ENCODE measurements around the gene URB1.

The URB1 gene

GRCh38 chr21:32330784-32331311, 62.0 kb downstream of the URB1 start:
- H3K4me2 ChIP-seq (ENCODE audit: low read depth, low read length, poor library complexity, severe bottlenecking), result no peak overlapping the region
- H3K27me3 ChIP-seq (ENCODE audit: low read length), result no peaks in the 10 kb centered on the region
- no peak overlapping the region for H3K9ac ChIP-seq (ENCODE audit: low read length)
- H3K4me3 ChIP-seq (ENCODE audit: insufficient read depth, low read length, poor library complexity, severe bottlenecking), result no peak overlapping the region
- no peaks in the 10 kb centered on the region for H3F3A ChIP-seq (ENCODE audit: insufficient read depth)
- no peaks in the 10 kb centered on the region for H3K79me2 ChIP-seq (ENCODE audit: insufficient read depth, low read length)
- no peaks in the 10 kb centered on the region for H3K9me2 ChIP-seq (replicated peaks; ENCODE audit: insufficient read depth, low read length)
- no peaks in the 10 kb centered on the region for H3K9me3 ChIP-seq (ENCODE audit: insufficient read depth, low read length)
- no peak overlapping the region for H3K27ac ChIP-seq (ENCODE audit: low read depth, low read length)
- no peak overlapping the region for H2AFZ ChIP-seq (ENCODE audit: low read depth, low read length, severe bottlenecking)
- H3K36me3 ChIP-seq (ENCODE audit: low read length), result peaks cover 17% of the 10 kb centered on the region; the same call in 1 of the 2 replicates
- H4K20me1 ChIP-seq (ENCODE audit: low read depth, low read length), result no peaks in the 10 kb centered on the region
- TF ChIP-seq, protein P1, sequence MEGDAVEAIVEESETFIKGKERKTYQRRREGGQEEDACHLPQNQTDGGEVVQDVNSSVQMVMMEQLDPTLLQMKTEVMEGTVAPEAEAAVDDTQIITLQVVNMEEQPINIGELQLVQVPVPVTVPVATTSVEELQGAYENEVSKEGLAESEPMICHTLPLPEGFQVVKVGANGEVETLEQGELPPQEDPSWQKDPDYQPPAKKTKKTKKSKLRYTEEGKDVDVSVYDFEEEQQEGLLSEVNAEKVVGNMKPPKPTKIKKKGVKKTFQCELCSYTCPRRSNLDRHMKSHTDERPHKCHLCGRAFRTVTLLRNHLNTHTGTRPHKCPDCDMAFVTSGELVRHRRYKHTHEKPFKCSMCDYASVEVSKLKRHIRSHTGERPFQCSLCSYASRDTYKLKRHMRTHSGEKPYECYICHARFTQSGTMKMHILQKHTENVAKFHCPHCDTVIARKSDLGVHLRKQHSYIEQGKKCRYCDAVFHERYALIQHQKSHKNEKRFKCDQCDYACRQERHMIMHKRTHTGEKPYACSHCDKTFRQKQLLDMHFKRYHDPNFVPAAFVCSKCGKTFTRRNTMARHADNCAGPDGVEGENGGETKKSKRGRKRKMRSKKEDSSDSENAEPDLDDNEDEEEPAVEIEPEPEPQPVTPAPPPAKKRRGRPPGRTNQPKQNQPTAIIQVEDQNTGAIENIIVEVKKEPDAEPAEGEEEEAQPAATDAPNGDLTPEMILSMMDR (IDR thresholded peaks at IDR 0.05; ENCODE audit: insufficient read depth, low read length, poor library complexity, severe bottlenecking), result no peak
- TF ChIP-seq EZH2phosphoT487 (conservative IDR thresholded peaks at IDR 0.05; ENCODE audit: low read length), result no peak

DNA sequence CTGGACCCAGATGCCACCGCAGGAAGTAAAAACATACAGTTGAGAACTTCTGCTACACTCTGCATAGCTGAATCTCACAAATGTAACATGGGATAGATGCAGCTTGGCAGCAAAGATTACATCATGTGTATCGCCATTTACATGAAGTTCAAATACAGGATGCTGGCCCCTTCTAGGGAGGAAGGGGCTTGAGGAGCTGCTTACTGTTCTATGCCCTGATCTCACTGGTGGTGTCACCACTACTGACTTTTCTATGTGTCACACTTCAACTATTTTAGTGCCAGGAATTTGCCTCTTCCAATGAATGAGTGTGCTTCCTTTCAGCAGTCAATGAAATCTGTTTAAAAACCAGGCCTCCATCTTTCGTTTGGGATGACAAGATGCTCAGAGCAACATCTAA, 63.0 kb downstream of the URB1 start:
- TF ChIP-seq, protein P1 (IDR thresholded peaks at IDR 0.05; ENCODE audit: insufficient read depth, low read length, poor library complexity, severe bottlenecking), result no peak
- TF ChIP-seq EZH2phosphoT487 (conservative IDR thresholded peaks at IDR 0.05; ENCODE audit: low read length), result no peak
- no peak overlapping the region for H3K4me3 ChIP-seq (ENCODE audit: insufficient read depth, low read length, poor library complexity, severe bottlenecking)
- H2AFZ ChIP-seq (ENCODE audit: low read depth, low read length, severe bottlenecking), result no peak overlapping the region
- no peaks in the 10 kb centered on the region for H3F3A ChIP-seq (ENCODE audit: insufficient read depth)
- H3K9me2 ChIP-seq (replicated peaks; ENCODE audit: insufficient read depth, low read length), result no peaks in the 10 kb centered on the region
- H3K79me2 ChIP-seq (ENCODE audit: insufficient read depth, low read length), result no peaks in the 10 kb centered on the region
- no peak overlapping the region for H3K4me2 ChIP-seq (ENCODE audit: low read depth, low read length, poor library complexity, severe bottlenecking)
- no peaks in the 10 kb centered on the region for H4K20me1 ChIP-seq (ENCODE audit: low read depth, low read length)
- peaks cover 20% of the 10 kb centered on the region; the same call in 1 of the 2 replicates for H3K36me3 ChIP-seq (ENCODE audit: low read length)
- no peak overlapping the region for H3K27ac ChIP-seq (ENCODE audit: low read depth, low read length)
- no peak overlapping the region for H3K9ac ChIP-seq (ENCODE audit: low read length)
- H3K9me3 ChIP-seq (ENCODE audit: insufficient read depth, low read length), result no peaks in the 10 kb centered on the region
- no peaks in the 10 kb centered on the region for H3K27me3 ChIP-seq (ENCODE audit: low read length)

- no peaks in the 10 kb centered on the region for H3K9me3 ChIP-seq (ENCODE audit: insufficient read depth, low read length)
- no peak overlapping the region for H3K9ac ChIP-seq (ENCODE audit: low read length)
- H3K9me2 ChIP-seq (replicated peaks; ENCODE audit: insufficient read depth, low read length), result no peaks in the 10 kb centered on the region
- H3K4me3 ChIP-seq (ENCODE audit: insufficient read depth, low read length, poor library complexity, severe bottlenecking), result no peak overlapping the region
- no peak overlapping the region for H3K27ac ChIP-seq (ENCODE audit: low read depth, low read length)
- H3F3A ChIP-seq (ENCODE audit: insufficient read depth), result no peaks in the 10 kb centered on the region
- peaks cover 23% of the 10 kb centered on the region; the same call in 1 of the 2 replicates for H3K36me3 ChIP-seq (ENCODE audit: low read length)
- TF ChIP-seq EZH2phosphoT487 (conservative IDR thresholded peaks at IDR 0.05; ENCODE audit: low read length), result no peak
- TF ChIP-seq, protein P1 (IDR thresholded peaks at IDR 0.05; ENCODE audit: insufficient read depth, low read length, poor library complexity, severe bottlenecking), result no peak
- no peaks in the 10 kb centered on the region for H3K79me2 ChIP-seq (ENCODE audit: insufficient read depth, low read length)
- no peak overlapping the region for H3K4me2 ChIP-seq (ENCODE audit: low read depth, low read length, poor library complexity, severe bottlenecking)
- no peaks in the 10 kb centered on the region for H4K20me1 ChIP-seq (ENCODE audit: low read depth, low read length)
- no peaks in the 10 kb centered on the region for H3K27me3 ChIP-seq (ENCODE audit: low read length)
- no peak overlapping the region for H2AFZ ChIP-seq (ENCODE audit: low read depth, low read length, severe bottlenecking)
Measured at GRCh38 chr21:32329331-32329730, 63.5 kb downstream of the URB1 start.
